HPDE6-E6E7 (cell line): Measurements from ENCODE around the gene LGALS4.
"Not testable (repeated sequence)": the region's sequence is repeated elsewhere in the genome, so short reads cannot be mapped to it uniquely, and the experiment has no call there.

Experiments
- DNase-seq: peaks from one replicate; pipeline ENCODE4 v3.0.0; 2011; ENCODE audit warnings: missing footprints; ENCODE audit errors: extremely low spot score

Gene LGALS4

DNA sequence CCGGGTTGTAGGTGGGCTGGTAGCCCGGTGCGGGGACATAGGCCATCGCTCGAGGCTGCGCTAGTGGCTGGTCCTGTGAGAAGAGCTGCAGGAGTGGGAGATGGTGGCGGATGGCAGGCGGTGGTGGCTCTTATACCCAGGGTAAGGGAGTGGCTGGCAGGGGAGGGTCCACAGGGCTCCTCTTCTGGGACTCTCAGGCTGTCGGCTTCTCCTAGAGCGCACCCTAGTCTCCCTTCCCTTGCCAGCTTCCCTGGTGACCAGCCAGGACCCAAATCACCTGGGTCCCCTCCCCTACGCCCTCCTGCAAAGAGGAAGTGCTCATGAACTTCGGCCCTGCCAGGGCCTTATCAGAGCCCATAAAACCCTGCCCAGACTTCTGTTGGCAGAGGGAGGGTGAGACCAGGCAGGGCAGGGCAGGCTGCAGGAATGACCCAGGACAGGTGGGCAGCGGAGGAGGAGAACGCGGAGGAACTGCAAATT is at the start of gene LGALS4:
TSS of gene LGALS4 (minus strand) at position 105 of the 480 bp plus-strand sequence. CDS start at position 46, 59 bp downstream.
- no peak for DNase-seq

GRCh38 chr19:38861368-38861767 is 48.6 kb upstream of the LGALS4 start:
- DNase-seq: no peak

- DNase-seq: not testable (repeated sequence)
These were observed 47.0 kb upstream of the LGALS4 start for GRCh38 chr19:38859631-38860204.

- no peak for DNase-seq
These were observed 44.1 kb upstream of the LGALS4 start for GRCh38 chr19:38856813-38857212.

GRCh38 chr19:38855751-38856150 is 43.0 kb upstream of the LGALS4 start:
- DNase-seq: not testable (repeated sequence)

GRCh38 chr19:38854961-38855360 is 42.2 kb upstream of the LGALS4 start:
- not testable (repeated sequence) for DNase-seq

DNA sequence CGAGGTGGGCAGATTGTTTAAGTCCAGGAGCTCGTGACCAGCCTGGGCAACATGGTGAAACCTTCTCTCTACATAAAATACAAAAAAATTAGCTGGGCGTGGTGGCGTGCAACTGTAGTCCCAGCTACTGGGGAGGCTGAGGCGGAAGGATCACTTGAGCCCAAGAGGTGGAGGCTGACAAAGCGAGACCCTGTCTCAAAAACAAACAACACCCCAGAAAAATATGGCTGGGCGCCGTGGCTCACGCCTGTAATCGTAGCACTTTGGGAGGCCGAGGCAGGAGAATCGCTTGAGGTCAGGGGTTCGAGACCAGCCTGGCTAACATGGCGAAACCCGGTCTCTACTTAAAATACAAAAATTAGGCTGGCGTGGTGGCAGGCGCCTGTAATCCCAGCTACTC is 40.5 kb upstream of the LGALS4 start:
- no peak for DNase-seq

GRCh38 chr19:38852231-38853044 is 39.7 kb upstream of the LGALS4 start:
- peak; percentile 71 for DNase-seq

GRCh38 chr19:38851622-38852230 is 39.0 kb upstream of the LGALS4 start:
- peak; percentile 68 for DNase-seq

- no peak for DNase-seq
These were observed 38.4 kb upstream of the LGALS4 start for GRCh38 chr19:38850976-38851621.

GRCh38 chr19:38850436-38850975 is 37.8 kb upstream of the LGALS4 start:
- peak; percentile 99 for DNase-seq

DNA sequence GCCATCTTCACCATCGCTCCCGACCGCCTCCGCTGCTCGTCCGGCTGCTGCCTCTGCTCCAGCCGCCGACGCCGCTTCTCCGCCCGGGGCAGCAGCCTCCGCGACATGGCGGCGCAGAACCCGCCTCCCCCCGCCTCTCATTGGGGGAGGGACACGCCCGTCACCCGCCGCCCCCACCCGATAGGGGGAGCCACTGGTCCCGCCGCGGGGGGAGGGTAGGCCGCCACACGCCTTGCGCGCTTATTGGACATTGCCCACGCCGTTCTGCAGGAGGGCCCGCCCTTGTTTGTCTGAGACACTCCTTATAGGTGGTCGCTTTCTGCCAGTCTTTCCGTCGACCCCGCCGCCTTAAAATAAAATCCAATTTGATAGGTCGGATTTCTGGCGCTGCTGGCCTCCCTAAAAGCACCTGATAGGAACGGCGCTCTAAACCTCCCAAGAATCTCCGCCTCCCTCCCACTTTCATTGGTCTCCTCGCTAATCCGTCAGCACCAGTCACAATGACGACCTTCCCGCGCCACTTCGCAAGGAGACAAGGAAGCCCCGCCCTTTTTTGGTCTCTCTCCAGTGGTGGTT is 37.2 kb upstream of the LGALS4 start, which contains the start of gene HNRNPL:
TSS of gene HNRNPL (minus strand) at position 127 of the 576 bp plus-strand sequence. CDS start at position 107, 20 bp downstream.
- peak; percentile 83 for DNase-seq

DNA sequence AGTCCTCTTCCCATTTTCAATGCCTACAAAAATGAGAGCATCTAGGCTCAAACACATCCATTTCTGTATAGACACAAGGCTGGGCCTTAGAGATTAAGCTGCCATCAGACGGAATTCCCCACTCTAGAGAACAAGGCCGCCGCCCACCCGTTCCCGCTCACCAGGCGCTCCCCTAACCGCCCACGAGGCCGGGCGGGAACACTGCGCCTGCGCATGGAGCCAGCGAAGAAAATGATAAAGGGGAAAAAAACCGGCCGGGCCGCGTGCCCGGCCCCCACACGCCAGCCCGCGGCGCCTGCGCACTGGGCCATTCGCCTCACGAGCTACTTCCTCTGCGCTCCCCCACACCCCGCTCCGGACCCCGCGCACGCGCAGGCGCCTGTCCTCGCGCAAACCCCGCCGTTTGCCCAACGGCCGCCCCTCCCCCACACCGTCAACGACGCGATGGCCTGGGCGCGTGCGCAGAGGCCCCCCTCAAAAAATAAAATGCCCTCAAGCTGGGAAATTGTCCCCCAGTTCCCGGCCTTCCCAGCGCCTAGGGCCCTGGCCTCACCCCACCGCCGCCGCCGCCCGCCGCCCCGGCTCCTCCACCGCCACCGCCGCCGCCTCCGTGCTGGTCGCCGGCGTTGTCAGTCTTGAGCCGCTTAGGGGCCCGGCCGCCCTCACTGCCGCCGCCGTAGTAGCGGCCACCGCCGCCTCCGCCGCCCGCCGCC is 36.6 kb upstream of the LGALS4 start:
- peak; percentile 91 for DNase-seq

DNA sequence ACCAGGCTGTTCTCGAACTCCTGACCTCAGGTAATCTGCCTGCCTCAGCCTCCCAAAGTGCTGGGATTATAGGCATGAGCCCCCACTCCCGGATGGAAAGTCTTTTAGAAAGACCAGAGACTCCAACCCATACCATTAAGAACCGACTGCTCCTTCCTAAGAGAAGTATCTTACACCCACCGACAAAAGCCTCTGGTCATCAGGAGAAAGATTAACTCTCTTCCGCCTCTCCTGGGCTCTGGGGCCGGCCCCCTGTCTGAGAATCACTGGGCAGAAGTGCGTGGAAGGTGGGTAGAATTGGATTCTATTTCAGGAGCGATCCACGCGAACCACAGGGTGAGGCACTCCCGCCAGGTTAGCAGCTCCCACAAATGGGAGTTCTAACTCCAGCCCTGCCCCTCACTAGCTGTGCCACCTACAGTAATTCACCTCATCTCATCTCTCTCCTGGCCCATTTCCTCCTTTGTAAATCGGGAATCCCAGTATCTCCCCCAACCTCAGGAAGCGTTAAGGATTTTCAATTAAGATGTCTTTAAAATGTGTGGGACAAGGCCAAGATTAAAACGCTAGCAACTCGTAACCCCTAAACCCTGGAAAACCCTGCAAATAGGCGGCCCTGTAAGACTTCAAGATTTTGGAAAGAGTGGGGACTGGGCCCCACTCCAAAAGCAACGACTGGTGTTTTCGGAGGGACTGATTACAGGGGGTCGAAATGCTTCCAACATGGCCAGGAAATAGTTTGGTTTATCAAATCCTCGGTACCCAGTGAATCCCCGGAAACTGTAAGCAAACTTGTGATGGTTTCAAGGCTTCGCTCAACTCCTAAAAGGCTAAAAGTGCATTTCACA is 35.8 kb upstream of the LGALS4 start:
- no peak for DNase-seq

- DNase-seq: no peak
These were observed 33.4 kb upstream of the LGALS4 start for GRCh38 chr19:38846097-38846496.

GRCh38 chr19:38845374-38846024 is 32.8 kb upstream of the LGALS4 start:
- DNase-seq: no peak

- DNase-seq: no peak
These were observed 31.4 kb upstream of the LGALS4 start for GRCh38 chr19:38844093-38844686.

DNA sequence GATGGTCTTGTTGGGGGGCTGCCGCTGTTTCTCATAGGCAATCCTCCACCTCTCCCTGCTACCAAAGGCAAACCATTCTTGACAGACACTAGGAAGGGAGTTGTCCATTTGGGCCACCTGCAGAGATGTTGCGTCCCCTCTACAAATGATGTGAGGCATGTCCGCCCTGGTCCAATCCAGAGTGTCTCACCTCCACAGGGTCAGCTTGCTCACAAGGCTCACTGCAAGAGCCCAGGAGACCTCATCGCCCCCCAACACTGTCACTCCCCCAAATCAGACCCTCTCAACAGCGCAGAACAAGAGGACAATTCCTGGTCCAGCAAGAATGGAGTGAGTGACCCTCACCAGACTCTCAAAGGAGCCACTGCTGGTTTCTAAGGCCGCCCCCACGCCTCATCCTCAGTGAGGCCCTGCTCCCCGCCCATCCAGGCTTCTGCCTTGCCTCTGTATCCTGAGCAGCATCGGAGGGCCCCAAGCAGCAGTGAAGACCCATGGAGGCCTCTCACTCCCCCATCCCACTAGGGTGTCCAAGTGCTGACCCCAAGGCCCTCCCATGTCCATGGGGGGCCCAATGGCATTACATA is 30.5 kb upstream of the LGALS4 start:
- DNase-seq: no peak
